Activated naive CD4-positive, alpha-beta T cell treated with Interleukin-2 at 50 U/mL for 16 hours (primary cell): ENCODE results near the gene MYADM.
A peak's percentile ranks its signal among the peaks of the same experiment; 100 is the strongest.

Source experiments
- DNase-seq: peaks from one replicate; pipeline ENCODE4 v3.0.0-alpha.2; 2020

Gene MYADM

GRCh38 chr19:53892301-53892980 lies 24.8 kb downstream of the MYADM start:
- no peak for DNase-seq

DNA sequence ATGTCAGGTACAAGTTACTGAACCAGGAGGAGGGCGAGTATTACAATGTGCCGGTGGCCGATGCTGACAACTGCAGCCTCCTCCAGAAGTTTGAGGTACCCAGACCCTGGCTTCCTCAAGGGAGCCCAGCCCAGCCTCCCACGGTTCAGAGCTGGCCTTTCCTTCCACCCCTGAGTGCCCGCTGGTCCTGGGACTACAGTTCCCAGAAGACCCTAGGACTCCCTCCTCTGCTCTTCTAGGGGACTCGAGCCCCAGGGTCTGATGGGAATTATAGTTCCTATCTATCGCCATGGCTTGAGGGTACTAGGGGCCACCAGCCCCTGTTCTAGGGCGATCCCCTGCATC lies 25.3 kb downstream of the MYADM start:
- no peak for DNase-seq

- DNase-seq: no peak
Observed at GRCh38 chr19:53894707-53895106, 27.0 kb downstream of the MYADM start.

DNA sequence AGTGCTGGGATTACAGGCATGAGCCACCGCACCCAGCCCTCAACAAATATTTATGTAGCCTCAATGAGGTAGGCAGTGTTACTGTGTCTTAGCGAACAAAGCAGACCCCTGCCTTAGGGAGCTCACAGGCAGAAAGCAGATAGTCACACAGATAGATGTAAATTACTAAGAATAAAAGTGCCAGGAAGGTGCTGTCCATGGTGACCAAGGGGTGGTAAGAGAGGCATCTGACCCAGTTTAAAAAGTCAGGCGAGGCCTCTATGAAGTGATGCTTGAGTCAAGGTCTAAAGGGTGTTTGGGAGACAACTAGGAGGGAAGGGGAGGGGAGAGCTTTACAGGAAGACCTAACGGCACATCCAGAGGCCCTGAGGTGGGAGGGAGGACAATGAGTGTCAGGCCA lies 29.0 kb downstream of the MYADM start:
- no peak for DNase-seq

GRCh38 chr19:53897459-53897858 lies 29.8 kb downstream of the MYADM start:
- DNase-seq: no peak

GRCh38 chr19:53898166-53898565 lies 30.5 kb downstream of the MYADM start:
- no peak for DNase-seq

DNA sequence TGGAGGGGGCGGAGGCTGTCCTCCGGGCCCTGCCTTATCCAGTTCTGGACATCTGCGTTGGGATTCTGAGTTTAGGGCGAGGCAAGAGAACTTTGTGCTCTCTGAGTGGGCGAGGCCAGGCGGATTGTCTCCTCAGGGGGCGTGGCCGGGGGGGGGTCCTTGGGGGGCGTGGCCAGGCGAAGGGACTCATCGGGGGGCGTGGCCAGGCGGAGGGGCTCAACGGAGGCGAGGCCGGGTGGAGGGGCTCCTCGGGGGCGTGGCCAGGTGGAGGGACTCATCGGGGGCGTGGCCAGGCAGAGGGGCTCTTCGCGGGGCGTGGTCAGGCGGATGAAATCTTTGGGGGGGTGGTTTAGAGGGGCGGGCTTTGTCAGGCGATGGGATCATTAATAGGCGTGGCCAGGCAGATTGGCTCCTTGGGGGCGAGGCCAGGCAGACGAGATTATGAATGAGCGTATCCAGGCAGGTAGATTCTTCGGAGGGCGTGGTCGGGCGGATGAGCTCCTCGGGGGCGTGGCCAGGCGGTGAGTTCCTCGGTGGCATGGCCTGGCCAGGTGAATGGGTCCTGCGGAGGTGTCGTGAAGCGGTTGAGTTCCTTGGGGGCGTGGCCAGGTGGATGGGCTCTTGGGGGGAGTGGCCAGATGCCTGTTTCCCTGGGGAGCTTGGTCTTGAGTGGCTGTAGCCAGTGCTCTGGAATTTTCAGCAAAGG lies 31.1 kb downstream of the MYADM start:
- DNase-seq: no peak

DNA sequence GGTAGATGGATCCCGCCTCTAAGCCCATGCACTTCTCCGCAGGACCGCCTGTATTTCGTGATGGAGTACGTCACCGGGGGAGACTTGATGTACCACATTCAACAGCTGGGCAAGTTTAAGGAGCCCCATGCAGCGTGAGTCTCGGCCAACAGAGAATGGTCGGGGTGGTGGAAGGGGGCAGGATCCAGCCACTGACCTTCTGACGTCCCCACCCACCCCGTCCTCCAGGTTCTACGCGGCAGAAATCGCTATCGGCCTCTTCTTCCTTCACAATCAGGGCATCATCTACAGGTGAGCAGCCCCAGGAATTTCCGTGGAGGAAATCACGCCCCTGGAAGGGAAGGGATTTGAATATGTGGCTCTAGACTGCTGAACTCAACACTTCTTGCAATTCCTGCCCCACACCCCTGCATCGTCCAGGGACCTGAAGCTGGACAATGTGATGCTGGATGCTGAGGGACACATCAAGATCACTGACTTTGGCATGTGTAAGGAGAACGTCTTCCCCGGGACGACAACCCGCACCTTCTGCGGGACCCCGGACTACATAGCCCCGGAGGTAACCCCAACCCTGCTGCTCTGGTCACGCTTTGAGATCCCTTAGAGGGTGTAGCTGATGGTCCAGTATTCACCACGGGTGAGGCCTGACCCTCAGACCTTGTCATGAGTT lies 32.6 kb downstream of the MYADM start:
- no peak for DNase-seq

DNA sequence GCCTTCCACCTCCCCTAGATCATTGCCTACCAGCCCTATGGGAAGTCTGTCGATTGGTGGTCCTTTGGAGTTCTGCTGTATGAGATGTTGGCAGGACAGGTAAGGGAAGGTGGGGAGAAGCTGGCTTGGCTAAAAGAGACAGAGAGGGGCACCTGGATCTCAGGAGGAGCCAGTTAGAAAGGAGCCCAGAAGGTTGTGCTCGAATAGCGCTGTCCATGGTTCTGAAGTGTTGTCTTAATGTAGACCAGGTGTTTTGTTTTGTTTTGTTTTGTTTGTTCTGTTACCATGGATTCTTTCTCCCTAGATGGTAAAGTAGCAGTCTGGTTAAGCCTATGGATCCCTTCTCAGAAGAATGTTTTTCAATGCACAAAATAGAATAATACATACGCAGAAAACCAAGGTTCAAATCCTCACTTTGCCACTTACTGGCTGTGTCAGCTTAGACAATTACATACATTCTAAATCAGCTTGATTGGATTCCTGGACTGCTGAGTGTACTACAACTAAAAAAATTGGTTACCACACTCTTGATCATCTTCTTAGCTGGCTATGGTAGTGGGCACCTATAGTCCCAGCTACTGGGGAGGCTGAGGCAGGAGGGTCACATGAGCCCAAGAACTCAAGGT lies 35.5 kb downstream of the MYADM start:
- DNase-seq: no peak

GRCh38 chr19:53904909-53905308 lies 37.2 kb downstream of the MYADM start:
- no peak for DNase-seq

DNA sequence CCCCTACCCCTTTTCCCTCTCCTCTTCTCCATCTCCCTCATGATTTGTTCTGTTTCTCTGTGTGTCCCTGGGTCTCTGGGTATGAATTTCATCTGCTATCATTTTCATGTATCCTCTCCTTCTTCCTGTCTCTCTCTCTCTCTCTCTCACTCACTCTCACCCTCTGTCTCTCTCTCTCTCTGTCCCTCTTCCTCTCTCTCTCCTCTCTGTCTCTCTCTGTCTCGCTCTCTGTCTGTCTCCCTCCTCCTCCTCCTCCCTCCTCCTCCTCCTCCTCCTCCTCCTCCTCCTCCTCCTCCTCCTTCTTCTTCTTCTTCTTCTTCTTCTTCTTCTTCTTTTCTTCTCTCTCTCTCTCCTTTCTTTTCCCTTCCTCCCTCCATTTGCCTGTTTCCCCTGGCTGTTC lies 38.1 kb downstream of the MYADM start:
- no peak for DNase-seq

DNA sequence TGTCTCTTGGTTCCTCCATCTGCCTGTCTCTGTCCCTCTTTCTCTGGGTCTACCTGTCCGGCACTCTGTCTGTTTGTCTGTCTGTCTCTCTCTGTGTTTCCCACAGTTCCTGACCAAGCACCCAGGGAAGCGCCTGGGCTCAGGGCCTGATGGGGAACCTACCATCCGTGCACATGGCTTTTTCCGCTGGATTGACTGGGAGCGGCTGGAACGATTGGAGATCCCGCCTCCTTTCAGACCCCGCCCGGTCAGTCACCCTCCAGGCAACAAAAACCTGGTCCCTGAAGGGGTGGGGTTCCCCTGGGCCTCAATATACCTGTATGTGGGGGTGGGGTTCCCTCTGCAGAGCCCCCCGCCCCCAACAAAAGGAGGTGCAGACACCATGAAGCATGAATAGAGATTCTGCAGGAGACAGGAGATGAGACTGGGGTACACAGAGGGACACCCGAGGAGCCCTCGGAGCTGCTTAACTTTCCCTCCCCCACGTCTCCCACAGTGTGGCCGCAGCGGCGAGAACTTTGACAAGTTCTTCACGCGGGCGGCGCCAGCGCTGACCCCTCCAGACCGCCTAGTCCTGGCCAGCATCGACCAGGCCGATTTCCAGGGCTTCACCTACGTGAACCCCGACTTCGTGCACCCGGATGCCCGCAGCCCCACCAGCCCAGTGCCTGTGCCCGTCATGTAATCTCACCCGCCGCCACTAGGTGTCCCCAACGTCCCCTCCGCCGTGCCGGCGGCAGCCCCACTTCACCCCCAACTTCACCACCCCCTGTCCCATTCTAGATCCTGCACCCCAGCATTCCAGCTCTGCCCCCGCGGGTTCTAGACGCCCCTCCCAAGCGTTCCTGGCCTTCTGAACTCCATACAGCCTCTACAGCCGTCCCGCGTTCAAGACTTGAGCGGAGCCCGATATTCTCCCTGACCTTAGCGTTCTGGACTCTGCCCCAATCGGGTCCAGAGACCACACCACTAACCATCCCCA lies 38.8 kb downstream of the MYADM start:
- peak; percentile 69 for DNase-seq

GRCh38 chr19:53907193-53907581 lies 39.5 kb downstream of the MYADM start:
- no peak for DNase-seq

- no peak for DNase-seq
Observed at GRCh38 chr19:53907690-53908089, 40.0 kb downstream of the MYADM start.

GRCh38 chr19:53908106-53908934 lies 40.6 kb downstream of the MYADM start:
- peak; percentile 47 for DNase-seq

GRCh38 chr19:53908935-53909415 lies 41.3 kb downstream of the MYADM start, which contains the start of gene CACNG7:
Gene CACNG7, plus strand, starts transcription at chr19:53909278. Its CDS starts 3,554 bp downstream, at chr19:53912832.
- DNase-seq: no peak

DNA sequence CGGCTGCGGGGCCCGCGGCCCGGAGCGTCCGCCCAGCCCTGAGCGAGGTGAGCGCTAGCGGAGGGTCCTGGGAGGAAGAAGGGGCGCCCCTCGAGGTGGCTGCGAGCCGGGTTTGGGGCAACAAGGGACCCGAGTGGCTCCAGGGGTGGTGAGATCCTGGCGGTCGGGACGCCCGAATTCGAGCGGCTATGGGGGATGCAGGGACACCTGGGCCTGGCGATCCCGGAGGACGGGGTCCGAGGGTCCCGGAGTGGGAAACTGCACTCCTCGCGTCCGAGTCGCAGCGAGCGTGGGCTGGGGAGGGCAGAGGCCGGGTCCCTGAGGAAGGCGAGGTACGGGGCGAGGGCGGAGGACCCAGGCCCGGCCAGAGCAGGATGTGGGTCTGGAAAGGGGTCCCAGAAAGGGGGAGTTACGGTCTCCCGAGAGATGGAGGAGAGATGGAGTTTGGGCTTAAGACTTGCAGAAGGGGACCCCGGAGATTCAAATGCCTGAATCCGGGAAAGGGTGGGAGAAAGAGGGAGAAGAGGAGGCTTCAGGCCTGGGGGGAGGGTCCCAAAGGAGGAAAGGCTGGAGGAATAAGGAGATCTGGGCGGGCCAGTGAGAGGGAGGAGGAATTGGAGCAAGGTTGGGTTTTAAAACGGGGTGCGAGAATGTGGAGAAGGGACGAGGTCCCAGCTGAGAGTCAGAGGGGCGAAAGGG lies 41.9 kb downstream of the MYADM start:
- no peak for DNase-seq

DNA sequence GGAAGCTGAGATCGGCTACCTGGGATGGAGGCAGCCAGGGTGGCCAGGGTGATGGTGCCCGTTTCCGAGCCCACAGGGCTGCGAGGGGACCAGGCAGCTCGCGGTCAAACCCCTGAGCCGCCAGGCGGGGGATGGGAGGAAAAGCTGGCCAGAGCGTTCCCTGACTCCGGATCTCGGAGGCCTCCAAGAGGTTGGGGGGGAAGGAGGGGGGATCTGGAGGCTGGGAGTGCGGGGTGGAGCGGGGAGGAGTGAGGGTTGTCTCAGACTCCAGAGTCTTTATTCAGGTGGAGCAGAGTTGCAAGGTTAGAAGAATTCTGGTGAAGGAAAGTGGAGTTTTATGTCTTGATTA lies 42.5 kb downstream of the MYADM start:
- DNase-seq: no peak

DNA sequence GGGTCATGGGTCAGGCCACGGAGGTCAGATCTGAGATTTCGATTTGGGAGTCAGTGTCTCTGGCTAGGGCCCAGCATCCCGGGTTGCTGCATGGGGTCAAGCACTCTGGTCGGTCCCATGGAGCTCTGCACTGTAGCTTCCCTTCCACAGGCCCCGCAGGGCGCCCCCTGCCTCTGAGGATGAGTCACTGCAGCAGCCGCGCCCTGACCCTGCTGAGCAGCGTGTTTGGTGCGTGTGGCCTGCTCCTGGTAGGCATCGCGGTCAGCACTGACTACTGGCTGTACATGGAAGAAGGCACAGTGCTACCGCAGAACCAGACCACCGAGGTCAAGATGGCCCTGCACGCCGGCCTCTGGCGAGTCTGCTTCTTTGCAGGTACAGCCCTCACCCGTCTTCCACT lies 45.0 kb downstream of the MYADM start:
- DNase-seq: no peak

- DNase-seq: no peak
Observed at GRCh38 chr19:53915000-53915399, 47.3 kb downstream of the MYADM start.

DNA sequence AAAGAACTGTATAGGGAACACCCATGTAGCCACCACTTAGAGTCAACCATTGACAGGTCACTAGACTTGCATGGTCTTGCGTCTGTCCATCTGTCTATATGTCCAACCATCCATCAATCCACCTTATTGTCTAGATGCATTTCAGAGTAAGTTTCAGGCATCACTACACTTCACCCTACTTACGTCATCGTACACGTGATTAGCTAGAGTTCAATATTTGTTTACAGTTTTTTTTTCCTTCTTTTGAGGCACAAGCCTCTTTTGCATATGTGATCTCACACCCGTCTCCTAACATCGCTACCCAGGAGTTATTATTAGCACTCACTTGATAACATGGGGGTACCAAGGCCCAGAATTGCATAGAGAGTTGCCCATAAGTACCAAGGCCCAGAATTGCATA lies 48.3 kb downstream of the MYADM start:
- no peak for DNase-seq
